ENCODE measurements around the gene MVB12B.

Gene MVB12B

GRCh38 chr9:126297661-126298060 is 29.0 kb upstream of the MVB12B start:
- Histone ChIP-seq H3K27me3 (ENCODE audit: insufficient read depth, poor library complexity, severe bottlenecking) (no peaks in the 10 kb centered on the region), H3K27ac (replicated peaks) (no peak overlapping the region)
- no peak for DNase-seq (ENCODE audit: low read depth in 1 of 2, low spot score in 1 of 2)

GRCh38 chr9:126298063-126298801 is 28.4 kb upstream of the MVB12B start:
- H3K27me3 ChIP-seq (ENCODE audit: insufficient read depth, poor library complexity, severe bottlenecking), result no peaks in the 10 kb centered on the region
- H3K4me3 ChIP-seq (replicated peaks; ENCODE audit: insufficient read depth, low read length), result no peak overlapping the region
- TF ChIP-seq POLR2AphosphoS5 (IDR thresholded peaks at IDR 0.05; ENCODE audit: low read depth) (no peak), REST (IDR thresholded peaks at IDR 0.05; ENCODE audit: insufficient replicate concordance, low read depth) (no peak), CTCF (IDR thresholded peaks at IDR 0.05; ENCODE audit: insufficient read depth, low read length) (no peak), GABPA (IDR thresholded peaks at IDR 0.05; ENCODE audit: low read depth) (no peak), SPI1 (IDR thresholded peaks at IDR 0.05; ENCODE audit: borderline replicate concordance, low read depth) (no peak)
- no peak overlapping the region for H3K27ac ChIP-seq (replicated peaks)
- no peak for DNase-seq (ENCODE audit: low read depth in 1 of 2, low spot score in 1 of 2)

More at GRCh38 chr9:126297661-126298060, 29.0 kb upstream of the MVB12B start:
- no peak overlapping the region for H3K4me3 ChIP-seq (replicated peaks; ENCODE audit: insufficient read depth, low read length)
- TF ChIP-seq REST (IDR thresholded peaks at IDR 0.05; ENCODE audit: insufficient replicate concordance, low read depth), result no peak
- no peak for TF ChIP-seq SPI1 (IDR thresholded peaks at IDR 0.05; ENCODE audit: borderline replicate concordance, low read depth)
- no peak for TF ChIP-seq CTCF (IDR thresholded peaks at IDR 0.05; ENCODE audit: insufficient read depth, low read length)
- no peak for TF ChIP-seq POLR2AphosphoS5 (IDR thresholded peaks at IDR 0.05; ENCODE audit: low read depth)
- TF ChIP-seq GABPA (IDR thresholded peaks at IDR 0.05; ENCODE audit: low read depth), result no peak

GRCh38 chr9:126299706-126300276 is 26.8 kb upstream of the MVB12B start:
- no peaks in the 10 kb centered on the region for H3K27me3 ChIP-seq (ENCODE audit: insufficient read depth, poor library complexity, severe bottlenecking)
- no peak overlapping the region for H3K4me3 ChIP-seq (replicated peaks; ENCODE audit: insufficient read depth, low read length)
- DNase-seq (ENCODE audit: low read depth in 1 of 2, low spot score in 1 of 2), result no peak
- H3K27ac ChIP-seq (replicated peaks), result no peak overlapping the region
- TF ChIP-seq GABPA (IDR thresholded peaks at IDR 0.05; ENCODE audit: low read depth) (no peak), CTCF (IDR thresholded peaks at IDR 0.05; ENCODE audit: insufficient read depth, low read length) (no peak), SPI1 (IDR thresholded peaks at IDR 0.05; ENCODE audit: borderline replicate concordance, low read depth) (no peak), POLR2AphosphoS5 (IDR thresholded peaks at IDR 0.05; ENCODE audit: low read depth) (no peak), REST (IDR thresholded peaks at IDR 0.05; ENCODE audit: insufficient replicate concordance, low read depth) (no peak)
